NT2/D1 (cell line): ENCODE results near the gene PHF11.

ENCODE experiments used
- DNase-seq: peaks from one replicate; pipeline ENCODE4 v3.0.0-alpha.2; 2011; ENCODE audit warnings: low read depth, low spot score
- H3K27me3 ChIP-seq: 2 replicates; pipeline ENCODE4 v1.6.0; 2011; ENCODE audit warnings: mild to moderate bottlenecking; ENCODE audit not compliant: insufficient read length, insufficient read depth
- H3K36me3 ChIP-seq: 2 replicates; pipeline ENCODE4 v1.6.1; 2011; ENCODE audit warnings: mild to moderate bottlenecking, low read length, mixed read lengths; ENCODE audit not compliant: insufficient read depth, insufficient read length
- H3K4me1 ChIP-seq: 2 replicates; pipeline ENCODE4 v1.5.1; 2011; ENCODE audit not compliant: insufficient read depth, insufficient read length
- H3K4me3 ChIP-seq: 2 replicates; pipeline ENCODE4 v1.5.1; 2011; ENCODE audit warnings: low read depth; ENCODE audit not compliant: insufficient read length
- H3K9ac ChIP-seq: 2 replicates; pipeline ENCODE4 v1.6.0; 2011; ENCODE audit warnings: low read depth; ENCODE audit not compliant: insufficient read length
- H3K9me3 ChIP-seq: 2 replicates; pipeline ENCODE4 v1.5.1; 2011; ENCODE audit warnings: mild to moderate bottlenecking, low read length; ENCODE audit not compliant: insufficient read depth
- SUZ12 ChIP-seq: IDR thresholded peaks from 2 replicates; pipeline ENCODE4 v1.6.1; 2011; ENCODE audit not compliant: insufficient read length, insufficient read depth; ENCODE audit errors: extremely low read depth
- YY1 ChIP-seq: IDR thresholded peaks from 2 replicates; pipeline ENCODE4 v1.6.1; 2011; ENCODE audit not compliant: insufficient read length, insufficient read depth
- ZNF274 ChIP-seq: IDR thresholded peaks from 2 replicates; pipeline ENCODE4 v1.6.1; 2011; ENCODE audit warnings: mild to moderate bottlenecking, low read depth, low read length

PHF11 gene

GRCh38 chr13:49571299-49572240, 75.8 kb downstream of the PHF11 start:
- Histone ChIP-seq H3K4me1 (no peaks in the 10 kb centered on the region), H3K27me3 (no peaks in the 10 kb centered on the region), H3K9me3 (no peaks in the 10 kb centered on the region), H3K4me3 (no peak overlapping the region), H3K9ac (no peak overlapping the region), H3K36me3 (no peaks in the 10 kb centered on the region)
- no peak for TF ChIP-seq SUZ12
- TF ChIP-seq YY1 = no peak
- no peak for TF ChIP-seq ZNF274
- no peak for DNase-seq
